Mesendoderm (in vitro differentiated cells): Measurements from ENCODE around the gene FAM120A.

Source experiments
- DNase-seq: peaks from one replicate; pipeline ENCODE4 v3.0.0; 2013
- H2AK5ac ChIP-seq: 2 replicates; pipeline ENCODE4 v1.6.1; 2013; ENCODE audit warnings: low read length, inconsistent platforms
- H2BK120ac ChIP-seq: 2 replicates; pipeline ENCODE4 v1.6.1; 2013; ENCODE audit warnings: low read depth, mild to moderate bottlenecking, low read length, moderate library complexity, mixed read lengths
- H2BK15ac ChIP-seq: replicated peaks from 2 replicates; pipeline ENCODE4 v1.6.1; 2013; ENCODE audit warnings: low read depth, mild to moderate bottlenecking, moderate library complexity
- H2BK5ac ChIP-seq: 2 replicates; pipeline ENCODE4 v1.6.1; 2013; ENCODE audit warnings: low read length, inconsistent platforms
- H3K18ac ChIP-seq: 2 replicates; pipeline ENCODE4 v1.6.1; 2013; ENCODE audit warnings: mild to moderate bottlenecking, low read length, mixed read lengths
- H3K23ac ChIP-seq: one replicate; pipeline ENCODE4 v1.6.1; 2013; ENCODE audit warnings: low read length
- H3K27ac ChIP-seq: 2 replicates; pipeline ENCODE4 v1.5.1; 2013; ENCODE audit warnings: low read depth, mild to moderate bottlenecking, inconsistent platforms, low read length, moderate library complexity
- H3K27me3 ChIP-seq: 2 replicates; pipeline ENCODE4 v1.6.1; 2013; ENCODE audit warnings: low read length, control low read depth, mild to moderate bottlenecking, inconsistent platforms; ENCODE audit not compliant: insufficient read depth, poor library complexity
- H3K36me3 ChIP-seq: 2 replicates; pipeline ENCODE4 v1.6.1; 2013; ENCODE audit warnings: low read length, inconsistent platforms; ENCODE audit not compliant: control insufficient read depth, insufficient read depth
- H3K4ac ChIP-seq: one replicate; pipeline ENCODE4 v1.6.1; 2013; ENCODE audit warnings: low read depth, mild to moderate bottlenecking, low read length, moderate library complexity
- H3K4me1 ChIP-seq: 2 replicates; pipeline ENCODE4 v1.6.1; 2013; ENCODE audit warnings: low read depth, low read length, inconsistent platforms; ENCODE audit not compliant: control insufficient read depth
- H3K4me2 ChIP-seq: 2 replicates; pipeline ENCODE4 v1.6.1; 2013; ENCODE audit warnings: low read length
- H3K4me3 ChIP-seq: 2 replicates; pipeline ENCODE4 v1.5.1; 2013; ENCODE audit warnings: mild to moderate bottlenecking, low read length
- H3K56ac ChIP-seq: one replicate; pipeline ENCODE4 v1.6.1; 2013; ENCODE audit warnings: low read length
- H3K79me1 ChIP-seq: 2 replicates; pipeline ENCODE4 v1.6.1; 2013; ENCODE audit warnings: low read length, inconsistent platforms
- H3K79me2 ChIP-seq: 2 replicates; pipeline ENCODE4 v1.6.1; 2013; ENCODE audit warnings: mild to moderate bottlenecking, low read length; ENCODE audit not compliant: control insufficient read depth, insufficient read depth
- H3K9ac ChIP-seq: 2 replicates; pipeline ENCODE4 v1.6.1; 2013; ENCODE audit warnings: low read length, inconsistent platforms
- H4K5ac ChIP-seq: one replicate; pipeline ENCODE4 v1.6.1; 2013; ENCODE audit warnings: low read length
- H4K8ac ChIP-seq: one replicate; pipeline ENCODE4 v1.6.1; 2013; ENCODE audit warnings: low read depth, mild to moderate bottlenecking, control low read depth, low read length, moderate library complexity
- WGBS: extraction: QIAGEN DNeasy Blood & Tissue Kit; methylation state at CpG from one replicate; pipeline ENCODE4 v1.1.7; 2013; ENCODE audit warnings: low lambda C conversion rate, missing lambda C conversion rate; ENCODE audit not compliant: insufficient coverage; ENCODE audit errors: extremely low coverage; 5-methylcytosine and 5-hydroxymethylcytosine counted together

FAM120A gene

GRCh38 chr9:93543117-93543516 is 91.6 kb downstream of the FAM120A start:
- Histone ChIP-seq H3K27ac (no peak overlapping the region), H4K8ac (no peak overlapping the region), H3K23ac (no peak overlapping the region), H3K18ac (no peak overlapping the region), H3K4me3 (no peak overlapping the region), H2BK120ac (no peak overlapping the region), H3K56ac (no peak overlapping the region), H3K36me3 (no peaks in the 10 kb centered on the region), H2BK5ac (no peak overlapping the region), H3K9ac (no peak overlapping the region), H2AK5ac (no peak overlapping the region), H4K5ac (no peak overlapping the region), H3K4me2 (no peak overlapping the region), H3K4me1 (no peaks in the 10 kb centered on the region), H2BK15ac (no peak overlapping the region), H3K27me3 (no peaks in the 10 kb centered on the region), H3K79me1 (peaks cover 3% of the 10 kb centered on the region), H3K4ac (no peak overlapping the region), H3K79me2 (no peaks in the 10 kb centered on the region)
- no CpG with 5 or more reads among the region's 9 CpGs for WGBS
- DNase-seq = no peak

GRCh38 chr9:93546356-93546755 is 94.9 kb downstream of the FAM120A start:
- Histone ChIP-seq H2BK5ac (no peak overlapping the region), H3K27ac (no peak overlapping the region), H3K79me1 (no peaks in the 10 kb centered on the region), H3K27me3 (no peaks in the 10 kb centered on the region), H3K79me2 (no peaks in the 10 kb centered on the region), H3K36me3 (no peaks in the 10 kb centered on the region), H2AK5ac (no peak overlapping the region), H3K18ac (no peak overlapping the region), H2BK120ac (no peak overlapping the region), H3K4me2 (no peak overlapping the region), H2BK15ac (no peak overlapping the region), H3K4me1 (no peaks in the 10 kb centered on the region), H3K4me3 (no peak overlapping the region), H4K8ac (no peak overlapping the region), H3K4ac (no peak overlapping the region), H4K5ac (no peak overlapping the region), H3K23ac (no peak overlapping the region), H3K9ac (no peak overlapping the region), H3K56ac (no peak overlapping the region)
- no CpG with 5 or more reads among the region's 11 CpGs for WGBS
- no peak for DNase-seq

GRCh38 chr9:93549611-93550010 is 98.1 kb downstream of the FAM120A start:
- Histone ChIP-seq H4K5ac (no peak overlapping the region), H3K9ac (no peak overlapping the region), H3K4me3 (no peak overlapping the region), H3K79me2 (no peaks in the 10 kb centered on the region), H2BK120ac (no peak overlapping the region), H4K8ac (no peak overlapping the region), H2BK5ac (no peak overlapping the region), H3K27me3 (no peaks in the 10 kb centered on the region), H3K4ac (no peak overlapping the region), H3K4me2 (no peak overlapping the region), H3K27ac (no peak overlapping the region), H3K4me1 (no peaks in the 10 kb centered on the region), H3K23ac (no peak overlapping the region), H3K79me1 (no peaks in the 10 kb centered on the region), H3K56ac (no peak overlapping the region), H3K36me3 (no peaks in the 10 kb centered on the region), H3K18ac (no peak overlapping the region), H2BK15ac (no peak overlapping the region), H2AK5ac (no peak overlapping the region)
- WGBS = no CpG with 5 or more reads among the region's 5 CpGs
- DNase-seq = no peak

GRCh38 chr9:93552923-93553322 is 101.4 kb downstream of the FAM120A start:
- WGBS = no CpG with 5 or more reads among the region's 1 CpG
- Histone ChIP-seq H2BK5ac (no peak overlapping the region), H3K36me3 (peaks cover 1% of the 10 kb centered on the region), H3K4ac (no peak overlapping the region), H3K23ac (no peak overlapping the region), H3K56ac (no peak overlapping the region), H3K27ac (no peak overlapping the region), H4K8ac (no peak overlapping the region), H2BK120ac (no peak overlapping the region), H3K4me3 (no peak overlapping the region), H3K18ac (no peak overlapping the region), H4K5ac (no peak overlapping the region), H2BK15ac (no peak overlapping the region), H3K4me1 (no peaks in the 10 kb centered on the region), H3K9ac (no peak overlapping the region), H2AK5ac (no peak overlapping the region), H3K4me2 (no peak overlapping the region), H3K79me2 (no peaks in the 10 kb centered on the region), H3K79me1 (no peaks in the 10 kb centered on the region), H3K27me3 (no peaks in the 10 kb centered on the region)
- no peak for DNase-seq

- no peak overlapping the region for H4K8ac ChIP-seq
- peaks cover 8% of the 10 kb centered on the region for H3K36me3 ChIP-seq
- no peak overlapping the region for H2BK5ac ChIP-seq
- no peak overlapping the region for H2BK120ac ChIP-seq
- no peak overlapping the region for H3K4me2 ChIP-seq
- H3K4me1 ChIP-seq = no peaks in the 10 kb centered on the region
- H3K79me2 ChIP-seq = no peaks in the 10 kb centered on the region
- no peaks in the 10 kb centered on the region for H3K79me1 ChIP-seq
- H3K56ac ChIP-seq = no peak overlapping the region
- H3K27ac ChIP-seq = no peak overlapping the region
- no peak overlapping the region for H3K9ac ChIP-seq
- H3K4ac ChIP-seq = no peak overlapping the region
- no peak overlapping the region for H3K18ac ChIP-seq
- no peak overlapping the region for H4K5ac ChIP-seq
- no peak overlapping the region for H2AK5ac ChIP-seq
- no peak overlapping the region for H2BK15ac ChIP-seq
- H3K23ac ChIP-seq = no peak overlapping the region
- no CpG with 5 or more reads among the region's 4 CpGs for WGBS
- no peak overlapping the region for H3K4me3 ChIP-seq
- no peaks in the 10 kb centered on the region for H3K27me3 ChIP-seq
- no peak for DNase-seq
Measured at GRCh38 chr9:93555370-93555769, 103.9 kb downstream of the FAM120A start.

- Histone ChIP-seq H3K9ac (no peak overlapping the region), H3K27ac (no peak overlapping the region), H4K5ac (no peak overlapping the region), H3K4me2 (no peak overlapping the region), H3K79me1 (no peaks in the 10 kb centered on the region), H2AK5ac (no peak overlapping the region), H3K4me3 (no peak overlapping the region), H3K79me2 (no peaks in the 10 kb centered on the region), H3K56ac (no peak overlapping the region), H2BK5ac (no peak overlapping the region), H3K27me3 (no peaks in the 10 kb centered on the region), H3K4me1 (no peaks in the 10 kb centered on the region), H3K36me3 (peaks cover 11% of the 10 kb centered on the region), H2BK120ac (no peak overlapping the region), H3K23ac (no peak overlapping the region), H3K4ac (no peak overlapping the region), H3K18ac (no peak overlapping the region), H2BK15ac (no peak overlapping the region), H4K8ac (no peak overlapping the region)
- no CpG with 5 or more reads among the region's 15 CpGs for WGBS
- DNase-seq = no peak
Measured at GRCh38 chr9:93557366-93558137, 106.1 kb downstream of the FAM120A start.
